Calu3 (cell line): ENCODE results near the gene ISYNA1. TPM values are rescaled to one million over a fixed set of nuclear protein-coding genes. Genes with fewer than 3 reads are reported as not detected.

Experiments used
- BruUV-seq: library from RNA; stranded (reverse); fragments of 400-500 nt; replicated peaks from 2 replicates; lab custom pipeline; 2021; lab: Mats Ljungman, UMichigan
- CTCF ChIA-PET: fragments of 300-600 bp; sonication (Branson Sonifier 250); formaldehyde crosslinking; loops from one replicate; lab custom pipeline; 2022; ENCODE audit warnings: antibody characterized with exemption; lab: Charles Lee
- DNase-seq: peaks from one replicate; pipeline ENCODE4 v3.0.0; 2022
- H3K27ac Mint-ChIP-seq: one replicate; pipeline ENCODE4 v1.8.0; 2022; ENCODE audit warnings: mixed read lengths; ENCODE audit not compliant: unreplicated experiment
- H3K27me3 Mint-ChIP-seq: one replicate; pipeline ENCODE4 v1.8.0; 2022; ENCODE audit warnings: mixed read lengths; ENCODE audit not compliant: unreplicated experiment
- H3K36me3 Mint-ChIP-seq: one replicate; pipeline ENCODE4 v1.8.0; 2022; ENCODE audit warnings: mild to moderate bottlenecking, moderate library complexity, mixed read lengths; ENCODE audit not compliant: insufficient read depth, unreplicated experiment
- H3K4me1 Mint-ChIP-seq: one replicate; pipeline ENCODE4 v1.8.0; 2022; ENCODE audit warnings: mild to moderate bottlenecking, low read depth, mixed read lengths; ENCODE audit not compliant: unreplicated experiment
- H3K4me3 Mint-ChIP-seq: one replicate; pipeline ENCODE4 v1.8.0; 2022; ENCODE audit warnings: mild to moderate bottlenecking, low read depth, moderate library complexity, mixed read lengths; ENCODE audit not compliant: unreplicated experiment
- H3K9me3 Mint-ChIP-seq: one replicate; pipeline ENCODE4 v1.8.0; 2022; ENCODE audit warnings: low read depth, mixed read lengths; ENCODE audit not compliant: unreplicated experiment
- CTCF ChIP-seq: fragments of 200-600 bp; IDR thresholded peaks from one replicate; pipeline ENCODE4 v1.8.0; 2022; ENCODE audit warnings: antibody characterized with exemption; ENCODE audit not compliant: unreplicated experiment
- intact Hi-C: fragments of 100-400 bp; cut with micrococcal nuclease; formaldehyde crosslinking; loops from one replicate; pipeline ENCODE4 v1.10.0; 2022; ENCODE audit not compliant: unreplicated experiment
- total RNA-seq: library from RNA; stranded (reverse); gene quantifications from 2 replicates; pipeline ENCODE4 v1.2.3, GENCODE V29; 2022

The ISYNA1 gene
- total RNA-seq, 1 experiment from 2014 or later, result 94.9 TPM

- no peak overlapping the region for H3K27ac Mint-ChIP-seq
- intact Hi-C loops, result no loop called here
- H3K4me3 Mint-ChIP-seq, result no peak overlapping the region
- no TSS peak for BruUV-seq
- no peaks in the 10 kb centered on the region for H3K9me3 Mint-ChIP-seq
- CTCF ChIA-PET, result no interaction called here
- DNase-seq, result no peak
- peaks cover 11% of the 10 kb centered on the region for H3K36me3 Mint-ChIP-seq
- TF ChIP-seq CTCF, result no peak
- H3K27me3 Mint-ChIP-seq, result no peaks in the 10 kb centered on the region
- H3K4me1 Mint-ChIP-seq, result no peaks in the 10 kb centered on the region
These were observed 13.6 kb downstream of the ISYNA1 start for GRCh38 chr19:18424122-18424889.

DNA sequence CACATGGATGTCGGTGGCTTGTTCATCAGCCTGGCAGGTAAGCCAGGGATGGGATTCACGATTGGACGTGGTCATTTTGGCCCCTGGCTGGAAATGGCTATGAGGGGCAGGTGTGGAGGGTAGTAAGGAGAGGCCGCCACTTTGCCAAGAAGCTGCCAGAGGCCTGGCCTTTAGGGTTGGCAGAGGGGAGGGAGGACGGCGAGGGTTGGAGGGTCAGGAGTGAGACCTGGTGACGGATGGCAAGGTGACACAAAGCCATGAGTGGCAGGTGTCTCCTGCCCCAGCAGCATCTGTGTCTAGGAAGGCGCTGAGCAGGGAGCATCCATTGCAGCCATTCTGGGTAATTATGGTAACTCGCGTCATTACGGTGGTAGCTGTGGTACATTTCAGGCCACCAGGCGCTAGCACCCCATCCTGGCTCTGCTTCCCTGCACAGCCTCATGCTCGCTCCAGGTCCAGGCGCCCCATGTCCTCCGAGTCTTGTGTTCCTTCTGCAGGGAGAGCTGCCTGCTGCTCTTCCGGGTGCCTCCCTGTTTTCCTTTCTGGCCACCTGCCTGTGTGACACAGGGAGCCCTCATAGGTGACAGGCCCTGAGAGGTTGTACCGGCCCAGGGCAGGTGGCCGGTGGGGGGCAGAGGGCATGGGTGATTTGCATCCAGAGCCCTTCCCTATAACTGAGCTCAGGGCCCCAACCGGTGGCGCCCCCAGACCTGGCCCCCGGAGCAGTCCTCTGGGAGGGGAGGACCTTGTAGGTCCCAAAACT, 14.5 kb downstream of the ISYNA1 start:
- intact Hi-C loops, result no loop called here
- no peak overlapping the region for H3K4me3 Mint-ChIP-seq
- BruUV-seq, result no TSS peak
- peaks cover 20% of the 10 kb centered on the region for H3K36me3 Mint-ChIP-seq
- CTCF ChIA-PET, result no interaction called here
- no peak overlapping the region for H3K27ac Mint-ChIP-seq
- H3K4me1 Mint-ChIP-seq, result peaks cover under 1% of the 10 kb centered on the region
- DNase-seq, result no peak
- no peaks in the 10 kb centered on the region for H3K27me3 Mint-ChIP-seq
- H3K9me3 Mint-ChIP-seq, result no peaks in the 10 kb centered on the region
- TF ChIP-seq CTCF, result no peak

GRCh38 chr19:18422530-18423191, 15.3 kb downstream of the ISYNA1 start:
- intact Hi-C loops, result no loop called here
- Mint-ChIP-seq H3K9me3 (no peaks in the 10 kb centered on the region), H3K4me1 (peaks cover 9% of the 10 kb centered on the region), H3K4me3 (no peak overlapping the region), H3K27ac (no peak overlapping the region), H3K27me3 (no peaks in the 10 kb centered on the region), H3K36me3 (peaks cover 26% of the 10 kb centered on the region)
- no peak for TF ChIP-seq CTCF
- DNase-seq, result no peak
- no TSS peak for BruUV-seq
- CTCF ChIA-PET, result no interaction called here

DNA sequence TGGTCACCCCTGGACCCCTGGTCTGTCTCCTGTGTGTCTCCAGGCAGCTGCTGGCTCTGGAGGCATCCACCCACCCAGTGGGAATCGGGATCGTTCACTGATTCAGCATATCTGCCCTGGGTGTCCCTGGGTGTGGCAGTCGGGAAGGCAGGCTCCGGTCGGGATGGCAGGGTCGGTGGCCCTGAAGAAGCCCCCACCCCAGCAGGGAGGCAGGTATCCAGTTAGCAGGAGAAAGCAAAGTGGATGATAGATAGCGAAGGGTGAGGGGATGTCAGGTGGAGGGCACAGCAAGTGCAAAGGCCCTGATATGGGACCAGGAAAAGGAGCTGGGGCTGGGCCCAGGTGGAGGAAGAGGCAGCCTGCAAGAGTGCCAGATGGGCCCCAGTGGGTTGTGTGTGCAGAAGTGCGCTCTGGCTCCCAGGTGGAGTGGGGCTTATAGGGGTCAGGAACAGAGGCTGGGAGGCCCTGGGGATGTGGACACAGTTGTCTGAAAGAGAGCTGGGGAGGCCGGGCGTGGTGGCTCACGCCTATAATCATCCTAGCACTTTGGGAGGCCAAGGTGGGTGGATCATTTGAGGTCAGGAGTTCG, 16.5 kb downstream of the ISYNA1 start:
- DNase-seq, result no peak
- intact Hi-C loops, result no loop called here
- H3K36me3 Mint-ChIP-seq, result peaks cover 38% of the 10 kb centered on the region
- no peaks in the 10 kb centered on the region for H3K9me3 Mint-ChIP-seq
- no TSS peak for BruUV-seq
- H3K27ac Mint-ChIP-seq, result no peak overlapping the region
- peak overlapping the region; percentile 83 for H3K4me3 Mint-ChIP-seq
- no peaks in the 10 kb centered on the region for H3K27me3 Mint-ChIP-seq
- CTCF ChIA-PET, result interaction anchor here (0.6 kb wide), 1 partner anchor 636 kb away, joined by 9 read pairs; no protein-coding TSS in a partner anchor
- peaks cover 13% of the 10 kb centered on the region for H3K4me1 Mint-ChIP-seq
- TF ChIP-seq CTCF, result no peak
